GM10266 (cell line): ENCODE data around the gene CDH3.

ENCODE experiments used
- DNase-seq: peaks from one replicate; pipeline ENCODE4 v3.0.0; 2012; ENCODE audit errors: extremely low spot score
- CTCF ChIP-seq: IDR thresholded peaks from 2 replicates; pipeline ENCODE4 v1.5.1; 2012; ENCODE audit warnings: mild to moderate bottlenecking, low read depth; ENCODE audit not compliant: control insufficient read depth, insufficient read depth; ENCODE audit errors: missing control alignments

CDH3 gene

GRCh38 chr16:68659412-68660358 lies 14.6 kb downstream of the CDH3 start:
- no peak for DNase-seq
- no peak for TF ChIP-seq CTCF

- no peak for DNase-seq
- no peak for TF ChIP-seq CTCF
These were observed 15.3 kb downstream of the CDH3 start for GRCh38 chr16:68660359-68660795.

GRCh38 chr16:68662035-68662434 lies 16.9 kb downstream of the CDH3 start:
- TF ChIP-seq CTCF = no peak
- DNase-seq = no peak

GRCh38 chr16:68664297-68664696 lies 19.2 kb downstream of the CDH3 start:
- no peak for DNase-seq
- TF ChIP-seq CTCF = no peak

GRCh38 chr16:68665501-68665900 lies 20.4 kb downstream of the CDH3 start:
- TF ChIP-seq CTCF = no peak
- DNase-seq = no peak

- no peak for DNase-seq
- TF ChIP-seq CTCF = no peak
These were observed 23.2 kb downstream of the CDH3 start for GRCh38 chr16:68668266-68668665.
